ENCODE measurements around the gene LVRN. TPM values are rescaled to one million over a fixed set of nuclear protein-coding genes. Genes with fewer than 3 reads are reported as not detected.

Gene LVRN
- polyA plus RNA-seq, 2 donors = 0.16 to 0.32 TPM

DNA sequence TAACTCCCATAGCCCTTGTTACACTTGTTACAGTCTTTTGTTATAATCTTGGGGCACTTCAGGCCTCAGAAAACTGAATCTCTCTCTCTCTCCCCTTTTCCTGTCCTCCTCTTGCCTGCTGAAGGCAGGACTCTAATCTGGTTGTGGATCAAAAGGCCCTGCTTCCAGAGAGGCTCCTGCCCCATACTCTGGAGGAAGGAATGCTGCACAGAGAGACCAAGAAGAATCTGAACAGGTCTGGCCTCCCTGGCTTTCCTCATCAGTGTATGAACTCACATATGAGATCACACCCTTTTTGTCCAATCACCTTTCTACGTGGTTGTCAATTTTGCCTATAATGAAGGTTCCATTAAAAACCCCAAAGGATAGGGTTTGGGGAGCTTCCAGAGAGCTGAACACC lies 26.2 kb upstream of the LVRN start:
- Histone ChIP-seq H3K27me3 (ENCODE audit: control insufficient read depth in 1 of 2, insufficient read depth in 2 of 2, low read length in 2 of 2) (no peaks in the 10 kb centered on the region), H3K27ac (ENCODE audit: low read depth in 2 of 2, low read length in 1 of 2) (no peak overlapping the region), H3K9me3 (ENCODE audit: control insufficient read depth in 2 of 2, insufficient read depth in 1 of 2, low read depth in 1 of 2, low read length in 1 of 2) (no peaks in the 10 kb centered on the region), H3K36me3 (ENCODE audit: control insufficient read depth in 2 of 2, insufficient read depth in 2 of 2, low read length in 1 of 2) (no peaks in the 10 kb centered on the region), H3K4me1 (ENCODE audit: control insufficient read depth in 2 of 2, insufficient read depth in 2 of 2, low read length in 1 of 2) (no peaks in the 10 kb centered on the region), H3K4me3 (ENCODE audit: low read depth in 1 of 2, low read length in 2 of 2) (no peak overlapping the region)
- 85 to 89% methylated on average over 1 of the region's 1 CpG for WGBS, 2 donors

- no peaks in the 10 kb centered on the region for H3K9me3 ChIP-seq (ENCODE audit: control insufficient read depth in 2 of 2, insufficient read depth in 1 of 2, low read depth in 1 of 2, low read length in 1 of 2)
- H3K4me1 ChIP-seq (ENCODE audit: control insufficient read depth in 2 of 2, insufficient read depth in 2 of 2, low read length in 1 of 2) = no peaks in the 10 kb centered on the region
- H3K4me3 ChIP-seq (ENCODE audit: low read depth in 1 of 2, low read length in 2 of 2) = no peak overlapping the region
- H3K36me3 ChIP-seq (ENCODE audit: control insufficient read depth in 2 of 2, insufficient read depth in 2 of 2, low read length in 1 of 2) = no peaks in the 10 kb centered on the region
- no peaks in the 10 kb centered on the region for H3K27me3 ChIP-seq (ENCODE audit: control insufficient read depth in 1 of 2, insufficient read depth in 2 of 2, low read length in 2 of 2)
- H3K27ac ChIP-seq (ENCODE audit: low read depth in 2 of 2, low read length in 1 of 2) = no peak overlapping the region
- WGBS, 2 donors = 48 to 61% methylated on average over 4 of the region's 4 CpGs
Measured at GRCh38 chr5:115939059-115939458, 23.2 kb upstream of the LVRN start.

DNA sequence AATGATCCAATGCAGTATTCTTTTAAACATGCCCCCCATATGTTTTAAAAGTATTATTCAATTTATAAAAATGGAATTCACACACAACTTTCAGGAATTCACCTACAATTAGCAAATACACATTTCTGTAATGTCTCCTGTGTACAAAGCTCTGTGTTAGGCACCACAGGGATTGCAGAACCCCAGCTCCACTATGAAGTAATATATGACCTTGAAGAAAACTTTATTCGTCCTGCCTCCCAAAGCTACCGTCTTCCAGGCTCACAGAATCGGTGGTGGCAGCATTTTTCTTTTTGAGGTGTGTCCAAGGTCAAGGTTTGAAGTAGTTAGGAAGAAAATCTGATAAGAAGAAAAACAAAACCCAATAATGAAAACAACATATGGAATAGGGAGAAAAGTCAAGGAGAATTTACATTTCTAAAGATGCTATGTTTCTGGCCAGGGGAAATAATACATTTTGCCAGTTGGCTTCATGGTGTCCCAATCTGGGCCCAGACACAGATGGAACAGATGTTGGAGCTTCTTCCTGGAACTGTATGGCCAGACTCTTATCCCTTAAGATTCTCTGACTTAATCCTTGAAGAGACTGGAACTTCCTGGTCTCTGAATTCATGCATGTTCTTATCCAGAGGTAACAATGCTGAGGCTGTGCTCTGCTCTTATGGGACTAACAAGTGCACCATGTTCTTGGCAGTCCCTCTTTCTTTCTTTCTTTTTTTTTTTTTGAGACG lies 22.0 kb upstream of the LVRN start:
- no peaks in the 10 kb centered on the region for H3K9me3 ChIP-seq (ENCODE audit: control insufficient read depth in 2 of 2, insufficient read depth in 1 of 2, low read depth in 1 of 2, low read length in 1 of 2)
- no peak overlapping the region for H3K4me3 ChIP-seq (ENCODE audit: low read depth in 1 of 2, low read length in 2 of 2)
- H3K36me3 ChIP-seq (ENCODE audit: control insufficient read depth in 2 of 2, insufficient read depth in 2 of 2, low read length in 1 of 2) = no peaks in the 10 kb centered on the region
- no peaks in the 10 kb centered on the region for H3K27me3 ChIP-seq (ENCODE audit: control insufficient read depth in 1 of 2, insufficient read depth in 2 of 2, low read length in 2 of 2)
- H3K27ac ChIP-seq (ENCODE audit: low read depth in 2 of 2, low read length in 1 of 2) = no peak overlapping the region
- 64 to 84% methylated on average over 3 to 4 of the region's 4 CpGs for WGBS, 2 donors
- H3K4me1 ChIP-seq (ENCODE audit: control insufficient read depth in 2 of 2, insufficient read depth in 2 of 2, low read length in 1 of 2) = no peaks in the 10 kb centered on the region

DNA sequence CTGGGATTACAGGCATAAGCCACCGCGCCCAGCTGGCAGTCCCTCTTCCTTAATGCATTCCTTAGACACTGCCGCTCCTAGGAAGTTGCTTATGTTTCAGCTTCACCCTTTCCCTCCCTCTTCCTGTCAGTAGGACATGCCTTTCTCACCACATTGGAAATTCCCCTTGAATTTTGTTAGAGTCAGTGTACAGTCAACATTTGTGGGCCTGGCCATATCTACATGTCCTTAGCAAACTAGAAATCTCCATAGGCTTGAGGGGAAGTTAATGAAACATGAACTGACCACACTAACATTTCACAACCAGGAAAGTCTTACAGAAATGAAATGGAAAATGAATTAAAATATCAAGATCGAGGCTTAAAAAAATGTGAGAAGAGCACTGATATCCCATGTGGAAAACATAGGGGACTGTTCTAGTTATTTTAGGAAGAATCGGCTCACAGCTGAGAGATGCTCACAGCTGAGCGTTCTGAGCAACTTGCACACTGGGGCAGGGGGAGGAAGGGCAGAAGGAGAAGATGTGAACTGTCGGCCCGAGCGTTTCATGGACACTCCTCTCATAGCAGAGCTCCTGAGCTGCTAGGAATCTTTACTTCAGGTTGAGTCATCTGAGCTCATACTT lies 21.1 kb upstream of the LVRN start:
- Histone ChIP-seq H3K4me3 (ENCODE audit: low read depth in 1 of 2, low read length in 2 of 2) (no peak overlapping the region), H3K27me3 (ENCODE audit: control insufficient read depth in 1 of 2, insufficient read depth in 2 of 2, low read length in 2 of 2) (no peaks in the 10 kb centered on the region), H3K9me3 (ENCODE audit: control insufficient read depth in 2 of 2, insufficient read depth in 1 of 2, low read depth in 1 of 2, low read length in 1 of 2) (no peaks in the 10 kb centered on the region), H3K4me1 (ENCODE audit: control insufficient read depth in 2 of 2, insufficient read depth in 2 of 2, low read length in 1 of 2) (no peaks in the 10 kb centered on the region), H3K27ac (ENCODE audit: low read depth in 2 of 2, low read length in 1 of 2) (no peak overlapping the region), H3K36me3 (ENCODE audit: control insufficient read depth in 2 of 2, insufficient read depth in 2 of 2, low read length in 1 of 2) (no peaks in the 10 kb centered on the region)
- WGBS, 2 donors = 80 to 84% methylated on average over 9 of the region's 9 CpGs

GRCh38 chr5:115944501-115944900 lies 17.8 kb upstream of the LVRN start:
- H3K36me3 ChIP-seq (ENCODE audit: control insufficient read depth in 2 of 2, insufficient read depth in 2 of 2, low read length in 1 of 2) = no peaks in the 10 kb centered on the region
- no peak overlapping the region for H3K4me3 ChIP-seq (ENCODE audit: low read depth in 1 of 2, low read length in 2 of 2)
- H3K9me3 ChIP-seq (ENCODE audit: control insufficient read depth in 2 of 2, insufficient read depth in 1 of 2, low read depth in 1 of 2, low read length in 1 of 2) = no peaks in the 10 kb centered on the region
- WGBS, 2 donors = 86 to 91% methylated on average over 3 of the region's 3 CpGs
- H3K27me3 ChIP-seq (ENCODE audit: control insufficient read depth in 1 of 2, insufficient read depth in 2 of 2, low read length in 2 of 2) = no peaks in the 10 kb centered on the region
- H3K27ac ChIP-seq (ENCODE audit: low read depth in 2 of 2, low read length in 1 of 2) = no peak overlapping the region
- no peaks in the 10 kb centered on the region for H3K4me1 ChIP-seq (ENCODE audit: control insufficient read depth in 2 of 2, insufficient read depth in 2 of 2, low read length in 1 of 2)

- 82 to 87% methylated on average over 2 of the region's 2 CpGs for WGBS, 2 donors
- no peaks in the 10 kb centered on the region for H3K27me3 ChIP-seq (ENCODE audit: control insufficient read depth in 1 of 2, insufficient read depth in 2 of 2, low read length in 2 of 2)
- H3K36me3 ChIP-seq (ENCODE audit: control insufficient read depth in 2 of 2, insufficient read depth in 2 of 2, low read length in 1 of 2) = no peaks in the 10 kb centered on the region
- no peak overlapping the region for H3K4me3 ChIP-seq (ENCODE audit: low read depth in 1 of 2, low read length in 2 of 2)
- no peaks in the 10 kb centered on the region for H3K4me1 ChIP-seq (ENCODE audit: control insufficient read depth in 2 of 2, insufficient read depth in 2 of 2, low read length in 1 of 2)
- no peaks in the 10 kb centered on the region for H3K9me3 ChIP-seq (ENCODE audit: control insufficient read depth in 2 of 2, insufficient read depth in 1 of 2, low read depth in 1 of 2, low read length in 1 of 2)
- no peak overlapping the region for H3K27ac ChIP-seq (ENCODE audit: low read depth in 2 of 2, low read length in 1 of 2)
Measured at GRCh38 chr5:115946655-115947054, 15.6 kb upstream of the LVRN start.

DNA sequence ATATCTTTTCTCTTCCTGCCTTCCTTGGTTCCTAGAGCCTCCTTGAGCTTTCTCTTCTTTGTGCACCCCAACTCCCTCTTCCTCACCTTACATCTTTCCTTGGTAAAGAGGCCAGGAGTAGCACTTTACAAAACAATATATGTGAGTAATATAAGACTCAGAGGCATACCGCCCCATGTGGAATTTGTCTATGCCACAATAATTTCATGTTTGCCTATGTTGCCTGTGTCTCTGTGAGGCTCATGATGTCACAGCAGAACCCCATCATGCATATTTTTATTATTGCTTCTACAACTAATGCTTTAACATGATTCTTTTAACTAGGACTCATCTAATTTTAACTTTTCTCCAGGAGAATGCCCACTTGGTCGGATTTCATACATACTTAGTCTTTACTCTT lies 15.0 kb upstream of the LVRN start:
- Histone ChIP-seq H3K36me3 (ENCODE audit: control insufficient read depth in 2 of 2, insufficient read depth in 2 of 2, low read length in 1 of 2) (no peaks in the 10 kb centered on the region), H3K27me3 (ENCODE audit: control insufficient read depth in 1 of 2, insufficient read depth in 2 of 2, low read length in 2 of 2) (no peaks in the 10 kb centered on the region), H3K27ac (ENCODE audit: low read depth in 2 of 2, low read length in 1 of 2) (no peak overlapping the region), H3K9me3 (ENCODE audit: control insufficient read depth in 2 of 2, insufficient read depth in 1 of 2, low read depth in 1 of 2, low read length in 1 of 2) (no peaks in the 10 kb centered on the region), H3K4me3 (ENCODE audit: low read depth in 1 of 2, low read length in 2 of 2) (no peak overlapping the region), H3K4me1 (ENCODE audit: control insufficient read depth in 2 of 2, insufficient read depth in 2 of 2, low read length in 1 of 2) (no peaks in the 10 kb centered on the region)
- 84 to 89% methylated on average over 2 of the region's 2 CpGs for WGBS, 2 donors

DNA sequence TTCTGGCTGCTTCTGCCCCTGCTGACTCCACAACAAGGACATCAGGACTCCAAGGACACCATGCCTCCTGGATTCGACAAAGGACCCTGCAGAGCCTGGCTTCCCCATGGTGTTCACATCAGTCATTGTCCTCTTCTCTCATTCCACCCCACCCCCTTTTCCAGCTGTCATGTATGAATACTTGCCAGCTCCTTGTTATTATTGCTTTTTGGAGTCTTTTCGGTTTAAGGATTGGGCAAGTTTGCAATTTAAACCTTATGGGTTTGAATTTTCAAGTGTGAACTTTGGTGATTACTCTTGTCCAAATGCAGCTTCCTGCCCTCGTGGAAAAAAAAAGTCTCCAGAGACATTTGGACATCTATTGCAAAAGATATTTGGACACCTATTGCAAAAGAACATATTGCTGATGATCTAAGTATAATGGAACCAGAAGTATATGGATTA lies 14.2 kb upstream of the LVRN start:
- no peaks in the 10 kb centered on the region for H3K9me3 ChIP-seq (ENCODE audit: control insufficient read depth in 2 of 2, insufficient read depth in 1 of 2, low read depth in 1 of 2, low read length in 1 of 2)
- H3K4me1 ChIP-seq (ENCODE audit: control insufficient read depth in 2 of 2, insufficient read depth in 2 of 2, low read length in 1 of 2) = no peaks in the 10 kb centered on the region
- H3K27ac ChIP-seq (ENCODE audit: low read depth in 2 of 2, low read length in 1 of 2) = no peak overlapping the region
- no peaks in the 10 kb centered on the region for H3K27me3 ChIP-seq (ENCODE audit: control insufficient read depth in 1 of 2, insufficient read depth in 2 of 2, low read length in 2 of 2)
- WGBS, 2 donors = 59 to 64% methylated on average over 3 of the region's 3 CpGs
- H3K36me3 ChIP-seq (ENCODE audit: control insufficient read depth in 2 of 2, insufficient read depth in 2 of 2, low read length in 1 of 2) = no peaks in the 10 kb centered on the region
- H3K4me3 ChIP-seq (ENCODE audit: low read depth in 1 of 2, low read length in 2 of 2) = no peak overlapping the region

GRCh38 chr5:115949096-115949495 lies 13.2 kb upstream of the LVRN start:
- Histone ChIP-seq H3K4me1 (ENCODE audit: control insufficient read depth in 2 of 2, insufficient read depth in 2 of 2, low read length in 1 of 2) (no peaks in the 10 kb centered on the region), H3K36me3 (ENCODE audit: control insufficient read depth in 2 of 2, insufficient read depth in 2 of 2, low read length in 1 of 2) (no peaks in the 10 kb centered on the region), H3K27ac (ENCODE audit: low read depth in 2 of 2, low read length in 1 of 2) (no peak overlapping the region), H3K4me3 (ENCODE audit: low read depth in 1 of 2, low read length in 2 of 2) (no peak overlapping the region), H3K27me3 (ENCODE audit: control insufficient read depth in 1 of 2, insufficient read depth in 2 of 2, low read length in 2 of 2) (no peaks in the 10 kb centered on the region), H3K9me3 (ENCODE audit: control insufficient read depth in 2 of 2, insufficient read depth in 1 of 2, low read depth in 1 of 2, low read length in 1 of 2) (no peaks in the 10 kb centered on the region)
- WGBS, 2 donors = 80 to 86% methylated on average over 1 of the region's 1 CpG

- 57 to 62% methylated on average over 4 of the region's 4 CpGs for WGBS, 2 donors
- Histone ChIP-seq H3K36me3 (ENCODE audit: control insufficient read depth in 2 of 2, insufficient read depth in 2 of 2, low read length in 1 of 2) (no peaks in the 10 kb centered on the region), H3K27ac (ENCODE audit: low read depth in 2 of 2, low read length in 1 of 2) (no peak overlapping the region), H3K4me1 (ENCODE audit: control insufficient read depth in 2 of 2, insufficient read depth in 2 of 2, low read length in 1 of 2) (no peaks in the 10 kb centered on the region), H3K27me3 (ENCODE audit: control insufficient read depth in 1 of 2, insufficient read depth in 2 of 2, low read length in 2 of 2) (no peaks in the 10 kb centered on the region), H3K4me3 (ENCODE audit: low read depth in 1 of 2, low read length in 2 of 2) (no peak overlapping the region), H3K9me3 (ENCODE audit: control insufficient read depth in 2 of 2, insufficient read depth in 1 of 2, low read depth in 1 of 2, low read length in 1 of 2) (no peaks in the 10 kb centered on the region)
Measured at GRCh38 chr5:115952588-115952987, 9.7 kb upstream of the LVRN start.

Measured in esophagus (tissue), 2 donors.